GM12873 (cell line): ENCODE measurements around the gene DEAF1.

Source experiments
- TF ChIP-seq, protein P1 (sequence below): IDR thresholded peaks from 2 replicates; pipeline ENCODE4 v1.5.1; 2012; ENCODE audit warnings: low read depth, mild to moderate bottlenecking, moderate library complexity, low read length, control low read depth; ENCODE audit not compliant: insufficient read depth; ENCODE audit errors: missing control alignments

Gene DEAF1

DNA sequence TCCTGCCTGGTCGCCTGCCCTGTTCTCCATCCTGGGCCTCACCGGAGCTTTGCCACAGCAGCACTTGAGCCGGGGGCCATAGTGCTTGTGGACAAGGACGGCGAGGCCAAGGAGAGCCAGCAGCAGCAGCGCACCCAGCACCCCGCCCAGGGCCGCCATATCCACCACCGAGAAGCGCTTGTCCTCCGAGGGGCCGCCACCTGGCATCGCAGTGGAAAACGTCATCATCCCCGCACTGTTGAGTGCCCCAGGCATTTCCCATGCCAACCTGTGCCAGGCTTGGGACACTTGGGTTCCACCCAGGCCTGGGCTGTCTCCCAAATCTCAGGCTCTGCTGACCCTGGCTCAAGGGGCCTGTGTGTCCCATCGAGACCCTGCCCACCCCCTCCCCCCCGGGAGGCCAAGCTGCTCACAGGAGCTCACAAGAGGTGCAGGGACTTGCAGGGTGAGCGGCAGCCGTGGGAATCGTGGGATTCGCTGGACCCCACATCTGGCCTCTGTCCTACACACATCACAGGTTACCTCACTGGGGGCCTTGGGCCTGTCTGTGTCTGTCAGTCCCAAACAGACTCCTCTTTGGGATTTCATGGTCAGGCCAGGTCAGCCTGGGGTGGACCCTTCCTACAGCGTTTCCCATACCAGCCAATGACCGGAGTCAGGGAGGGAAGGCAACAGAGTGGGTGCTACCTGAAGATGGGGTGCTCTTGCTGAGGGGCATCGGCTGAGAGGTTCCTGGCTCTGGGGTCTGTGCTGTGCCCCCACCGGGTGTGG lies 76.9 kb downstream of the DEAF1 start:
- TF ChIP-seq, protein P1, sequence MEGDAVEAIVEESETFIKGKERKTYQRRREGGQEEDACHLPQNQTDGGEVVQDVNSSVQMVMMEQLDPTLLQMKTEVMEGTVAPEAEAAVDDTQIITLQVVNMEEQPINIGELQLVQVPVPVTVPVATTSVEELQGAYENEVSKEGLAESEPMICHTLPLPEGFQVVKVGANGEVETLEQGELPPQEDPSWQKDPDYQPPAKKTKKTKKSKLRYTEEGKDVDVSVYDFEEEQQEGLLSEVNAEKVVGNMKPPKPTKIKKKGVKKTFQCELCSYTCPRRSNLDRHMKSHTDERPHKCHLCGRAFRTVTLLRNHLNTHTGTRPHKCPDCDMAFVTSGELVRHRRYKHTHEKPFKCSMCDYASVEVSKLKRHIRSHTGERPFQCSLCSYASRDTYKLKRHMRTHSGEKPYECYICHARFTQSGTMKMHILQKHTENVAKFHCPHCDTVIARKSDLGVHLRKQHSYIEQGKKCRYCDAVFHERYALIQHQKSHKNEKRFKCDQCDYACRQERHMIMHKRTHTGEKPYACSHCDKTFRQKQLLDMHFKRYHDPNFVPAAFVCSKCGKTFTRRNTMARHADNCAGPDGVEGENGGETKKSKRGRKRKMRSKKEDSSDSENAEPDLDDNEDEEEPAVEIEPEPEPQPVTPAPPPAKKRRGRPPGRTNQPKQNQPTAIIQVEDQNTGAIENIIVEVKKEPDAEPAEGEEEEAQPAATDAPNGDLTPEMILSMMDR = no peak

GRCh38 chr11:617199-617911 lies 77.7 kb downstream of the DEAF1 start:
- TF ChIP-seq, protein P1 = no peak

DNA sequence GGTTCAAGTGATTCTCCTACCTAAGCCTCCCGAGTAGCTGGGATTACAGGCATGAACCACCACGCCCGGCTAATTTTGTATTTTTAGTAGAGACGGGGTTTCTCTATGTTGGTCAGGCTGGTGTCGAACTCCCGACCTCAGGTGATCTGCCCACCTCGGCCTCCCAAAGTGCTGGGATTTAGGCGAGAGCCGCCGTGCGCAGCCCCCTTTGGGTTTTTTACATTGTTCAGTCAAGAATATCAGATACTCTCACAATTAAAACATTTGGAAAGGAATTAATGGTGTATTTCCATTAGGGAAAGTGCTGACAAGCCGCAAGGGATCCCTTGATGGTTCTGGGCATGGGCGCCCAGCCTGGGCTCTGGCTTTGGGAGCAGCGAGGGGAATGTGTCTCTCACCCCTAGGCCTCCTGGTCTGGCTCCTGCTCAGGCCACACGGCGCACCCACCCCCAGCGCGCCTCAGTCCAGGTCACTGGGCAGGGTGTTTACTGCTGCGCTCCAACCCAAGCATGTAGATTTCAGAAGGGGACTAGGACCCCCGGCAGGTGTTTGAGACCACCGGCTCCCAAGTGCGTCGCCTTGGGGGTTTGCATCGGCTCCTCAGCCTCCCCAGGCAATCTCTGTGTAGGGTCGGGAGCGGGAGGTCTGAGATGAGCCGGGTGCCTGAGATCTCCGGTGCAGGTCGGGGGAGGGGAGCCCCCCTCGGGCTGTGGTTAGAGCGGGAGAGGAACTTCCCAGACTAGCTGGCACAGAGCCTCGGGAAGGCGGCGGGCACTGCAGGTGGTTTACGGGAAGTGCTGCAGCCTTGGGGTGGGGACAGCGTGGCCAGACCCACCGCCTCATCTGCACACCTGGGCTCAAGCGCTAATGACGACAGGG lies 78.5 kb downstream of the DEAF1 start:
- TF ChIP-seq, protein P1 = no peak

DNA sequence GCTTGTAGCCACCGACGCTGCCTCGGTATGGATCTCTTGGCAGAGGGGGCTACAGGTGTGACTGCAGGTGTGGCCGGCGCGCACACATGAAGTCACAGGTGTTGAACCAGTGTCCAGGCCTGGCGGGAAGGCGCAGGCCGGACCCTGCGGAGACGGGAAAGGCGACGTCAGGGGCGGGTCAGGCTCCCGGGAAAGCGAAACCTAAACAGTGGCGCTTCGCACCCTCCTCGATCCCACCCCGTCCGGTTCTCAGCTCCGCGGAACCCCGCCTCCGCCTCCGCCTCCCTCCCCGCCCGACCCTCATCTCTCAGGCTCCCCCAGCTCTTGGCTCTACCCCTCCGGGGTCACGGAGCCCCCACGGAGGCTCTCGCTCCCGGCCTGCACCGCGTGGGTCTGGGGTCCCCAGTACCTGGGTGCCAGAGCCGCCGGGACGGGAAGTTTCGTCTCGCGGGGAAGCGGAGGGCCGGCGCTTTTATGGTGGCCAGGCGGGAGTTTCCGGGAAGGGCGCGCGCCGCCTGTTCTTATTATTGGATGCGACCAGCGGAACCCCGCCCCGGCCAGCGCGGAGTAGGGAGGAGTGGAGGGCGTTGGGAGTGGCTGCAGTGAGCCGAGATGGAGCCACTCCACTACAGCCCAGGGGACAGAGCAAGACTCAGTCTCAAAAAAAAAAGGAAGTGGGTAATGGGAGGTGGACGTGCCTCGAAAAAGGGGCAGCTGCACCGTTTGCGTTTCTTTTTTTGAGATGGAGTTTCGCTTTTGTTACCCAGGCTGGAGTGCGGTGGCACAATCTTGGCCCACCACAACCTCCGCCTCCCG lies 79.3 kb downstream of the DEAF1 start, which contains the start of gene IRF7:
Gene IRF7, minus strand, starts transcription at position 447 of the 816 bp plus-strand sequence. CDS start 586 bp downstream, outside the sequence.
- TF ChIP-seq, protein P1 = no peak

DNA sequence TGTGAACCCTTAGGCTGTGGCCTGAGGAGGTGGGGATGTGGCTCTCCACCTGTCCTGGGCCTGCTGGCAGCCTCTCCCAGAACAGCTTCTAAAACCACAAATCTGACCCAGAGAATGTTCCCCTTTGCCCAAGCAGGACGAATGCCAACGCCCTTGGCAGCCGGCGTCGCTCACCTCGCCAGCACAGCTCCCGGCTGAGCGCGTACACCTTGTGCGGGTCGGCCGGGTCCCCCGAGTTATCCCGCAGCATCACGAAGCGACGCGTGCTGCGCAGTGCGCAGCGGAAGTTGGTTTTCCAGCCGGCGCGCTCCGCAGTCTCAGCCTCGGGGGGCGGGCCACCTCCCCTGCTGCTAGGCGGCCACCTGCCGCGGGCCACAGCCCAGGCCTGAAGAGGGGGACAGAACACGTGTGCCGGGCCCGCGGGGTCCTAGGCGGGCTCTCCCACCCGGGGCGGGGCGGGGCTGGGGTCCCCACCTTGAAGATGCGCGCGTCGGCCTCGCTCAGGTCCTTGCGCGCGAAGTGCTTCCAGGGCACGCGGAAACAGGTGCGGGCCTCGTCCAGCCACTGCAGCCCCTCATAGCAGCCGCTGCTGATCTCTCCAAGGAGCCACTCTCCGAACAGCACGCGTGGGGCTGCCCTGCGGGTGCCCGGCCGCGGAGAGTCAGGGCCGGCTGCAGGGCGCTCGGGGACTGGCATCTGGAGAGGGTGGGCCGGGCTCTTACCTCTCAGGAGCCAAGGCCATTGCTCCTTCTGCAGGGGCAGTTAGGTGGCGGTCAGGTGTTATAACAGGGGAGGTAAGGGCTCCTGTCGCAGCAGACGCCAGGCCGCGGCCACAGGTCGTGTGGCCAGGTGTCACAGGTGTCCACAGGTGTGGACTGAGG lies 80.2 kb downstream of the DEAF1 start:
- TF ChIP-seq, protein P1 = no peak

DNA sequence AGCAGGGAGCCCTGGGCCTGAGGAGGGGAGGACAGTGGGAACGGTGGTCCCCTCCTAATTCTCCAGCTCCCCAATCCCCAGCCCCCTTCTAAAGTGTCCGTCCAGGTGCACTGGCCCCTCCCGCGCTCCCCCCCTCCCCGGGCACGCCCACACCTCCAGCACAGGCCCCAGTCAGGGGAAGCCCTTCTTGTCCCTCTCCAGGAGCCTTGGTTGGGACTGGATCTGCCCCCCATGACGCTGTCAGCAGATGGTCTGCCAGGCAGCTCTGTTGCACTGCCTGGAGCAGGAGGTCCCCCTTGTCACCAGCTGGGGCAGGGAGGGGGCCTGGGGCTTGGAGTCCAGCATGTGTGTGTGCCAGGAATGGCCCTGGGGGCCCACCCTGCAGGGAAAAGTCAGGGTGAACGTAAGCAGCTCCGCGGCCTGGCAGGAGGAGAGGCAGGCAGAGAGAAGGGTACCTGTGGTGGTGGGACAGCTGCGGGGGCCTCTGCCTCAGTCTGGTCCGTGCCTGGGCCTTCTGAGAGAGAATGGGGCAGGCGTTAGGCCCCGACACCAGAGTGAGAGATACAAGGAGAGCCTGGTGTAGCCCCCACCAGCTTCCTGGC lies 80.9 kb downstream of the DEAF1 start:
- TF ChIP-seq, protein P1 = no peak
